GM19025 (cell line): ENCODE measurements around the gene RELL1.

Experiments
- ATAC-seq: cut with Tn5 transposase; IDR thresholded peaks from one replicate; pipeline ENCODE4 v1.9.1; 2021; ENCODE audit warnings: mild to moderate bottlenecking, low read depth, moderate library complexity; ENCODE audit not compliant: unreplicated experiment

The RELL1 gene

DNA sequence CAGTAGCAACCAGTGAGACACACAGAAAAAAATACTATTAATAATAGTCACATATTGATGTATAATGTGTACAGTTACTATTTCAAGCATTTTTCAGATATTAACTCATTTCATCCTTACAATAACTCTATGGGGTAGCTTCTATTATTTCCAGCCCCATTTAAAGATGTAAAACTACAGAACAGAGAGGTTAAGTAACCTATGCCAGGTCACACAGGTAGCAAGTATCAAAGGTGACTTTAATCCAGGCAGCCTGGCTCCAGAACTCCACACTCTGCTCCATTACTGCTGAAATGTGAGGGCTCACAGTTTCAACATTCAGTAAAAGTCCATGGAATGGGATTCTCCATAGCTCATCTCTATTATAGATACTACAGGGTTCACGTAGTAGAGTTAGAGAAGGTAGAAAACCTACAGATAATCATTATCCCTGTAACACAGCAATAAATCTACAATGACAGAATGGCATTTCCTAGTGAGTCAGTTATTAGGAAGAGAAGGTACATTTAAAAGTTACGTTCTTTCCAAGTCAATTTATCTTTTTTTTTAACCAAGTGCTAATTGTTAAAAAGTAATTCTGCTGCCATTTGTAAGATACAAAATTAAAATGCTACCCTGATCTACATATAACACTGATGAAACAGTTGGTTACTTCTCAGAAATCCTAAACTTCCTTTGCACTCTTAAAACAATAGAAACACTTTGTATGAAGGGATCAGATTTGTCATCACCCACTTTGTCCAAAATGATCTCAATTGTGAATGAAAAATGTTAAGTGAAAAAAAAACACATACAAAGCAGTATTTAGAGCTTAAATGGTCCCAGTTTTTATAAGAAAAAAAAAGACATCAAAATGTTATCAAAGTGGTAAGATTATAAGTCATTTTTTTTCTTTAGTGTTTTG is 18.7 kb downstream of the RELL1 start:
- no peak for ATAC-seq

DNA sequence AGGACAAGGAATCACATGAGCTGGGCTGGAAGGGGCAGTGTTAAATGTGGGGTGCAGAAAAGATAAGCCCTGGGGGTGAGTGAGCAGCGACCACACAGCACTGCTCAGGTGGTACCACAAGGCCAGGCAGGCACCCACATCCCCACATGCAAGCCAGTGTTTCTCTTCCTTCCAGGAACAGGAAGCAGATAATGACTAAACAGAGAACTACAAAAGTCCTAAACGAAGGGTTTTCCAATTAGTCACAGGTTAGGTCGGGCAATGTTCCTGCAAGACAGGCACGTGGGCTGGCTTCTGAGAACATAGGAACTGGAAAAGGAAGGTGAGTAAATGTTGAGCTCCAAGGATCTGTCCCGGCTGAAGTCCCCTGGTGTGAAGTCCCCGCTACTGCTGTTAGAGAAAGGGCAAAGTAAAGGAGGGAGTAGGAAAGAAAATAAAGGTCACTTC is 19.5 kb downstream of the RELL1 start:
- ATAC-seq = no peak

DNA sequence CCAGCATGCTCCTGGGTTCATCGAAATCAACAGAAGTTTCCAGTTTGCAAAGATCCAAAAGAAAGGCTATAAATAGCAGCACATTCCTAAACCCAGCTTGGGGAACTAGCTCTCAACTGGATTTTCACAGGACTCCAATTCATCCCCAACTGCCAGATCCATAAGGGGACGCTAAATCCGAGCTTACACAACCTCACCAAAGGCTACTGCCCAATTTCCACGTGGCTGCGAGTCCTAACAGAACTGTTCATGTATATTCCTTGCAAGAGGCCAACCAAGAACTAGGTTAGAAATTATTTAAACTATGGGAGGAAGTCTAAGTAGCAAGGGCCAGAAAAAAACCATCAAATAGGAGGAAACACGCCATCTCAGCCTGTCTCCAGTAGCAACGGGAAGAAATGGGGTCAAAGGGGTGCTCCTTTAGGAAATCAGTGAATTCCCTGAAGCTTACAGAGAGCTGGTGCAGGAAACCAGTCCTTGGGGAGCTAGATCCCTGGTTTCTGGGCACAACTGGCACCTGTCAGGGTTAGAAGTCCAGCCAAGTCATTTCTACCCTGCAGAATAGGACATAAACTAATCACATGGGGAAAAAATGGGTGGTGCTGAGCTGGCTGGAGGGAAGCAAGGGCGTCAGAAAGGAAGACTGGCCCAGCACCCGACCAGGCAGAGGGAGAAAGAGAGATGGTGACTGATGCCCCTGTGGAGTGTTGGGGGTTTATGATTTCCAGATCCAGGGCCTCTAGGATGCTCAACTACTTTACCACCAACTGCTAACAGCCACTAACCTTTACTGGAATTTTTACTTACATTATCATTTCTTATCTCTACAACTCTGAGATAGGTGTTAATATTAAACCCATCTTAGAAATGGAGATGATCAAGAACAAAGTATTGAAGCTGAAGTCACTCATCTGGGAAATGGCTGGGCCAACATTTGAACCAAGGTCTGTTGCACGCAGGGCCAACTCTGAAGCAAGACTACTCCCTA is 20.5 kb downstream of the RELL1 start:
- ATAC-seq = no peak

DNA sequence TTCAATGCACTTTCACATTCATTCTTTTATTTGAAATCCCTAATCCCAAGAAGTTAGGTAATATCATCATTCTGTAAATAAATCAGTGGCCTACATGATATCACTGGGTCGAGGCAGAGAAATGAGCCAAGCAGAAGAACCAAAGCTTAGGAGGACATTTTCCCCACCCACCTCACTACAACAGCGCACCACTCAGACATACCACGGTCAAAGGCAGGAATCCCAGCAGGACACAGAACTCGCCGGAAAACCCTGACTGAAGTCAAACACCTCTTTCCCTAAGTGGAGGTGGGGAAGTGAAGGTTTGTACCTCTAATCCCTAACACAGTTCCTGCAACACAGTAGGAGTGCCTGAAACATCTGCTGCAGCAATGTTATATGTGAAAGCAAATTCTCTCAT is 21.5 kb downstream of the RELL1 start:
- no peak for ATAC-seq

DNA sequence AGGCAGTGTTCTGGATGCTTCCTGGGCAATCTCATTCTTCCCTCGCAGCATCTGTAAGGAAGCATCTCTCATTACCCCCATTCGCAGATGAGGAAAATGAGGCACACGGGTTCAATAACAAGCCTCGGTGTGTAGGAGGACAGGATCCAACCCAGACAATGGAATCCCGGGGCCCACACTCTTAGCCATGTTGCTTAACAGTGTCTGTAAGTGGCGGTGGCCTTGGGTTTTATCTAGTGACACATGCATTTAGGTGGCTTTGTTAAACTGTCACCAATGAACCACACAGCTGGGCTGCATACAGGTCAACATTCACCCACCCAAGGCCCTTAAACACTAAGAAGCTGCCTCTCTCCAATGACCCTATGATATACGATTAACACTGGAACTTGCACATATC is 22.6 kb downstream of the RELL1 start:
- no peak for ATAC-seq

DNA sequence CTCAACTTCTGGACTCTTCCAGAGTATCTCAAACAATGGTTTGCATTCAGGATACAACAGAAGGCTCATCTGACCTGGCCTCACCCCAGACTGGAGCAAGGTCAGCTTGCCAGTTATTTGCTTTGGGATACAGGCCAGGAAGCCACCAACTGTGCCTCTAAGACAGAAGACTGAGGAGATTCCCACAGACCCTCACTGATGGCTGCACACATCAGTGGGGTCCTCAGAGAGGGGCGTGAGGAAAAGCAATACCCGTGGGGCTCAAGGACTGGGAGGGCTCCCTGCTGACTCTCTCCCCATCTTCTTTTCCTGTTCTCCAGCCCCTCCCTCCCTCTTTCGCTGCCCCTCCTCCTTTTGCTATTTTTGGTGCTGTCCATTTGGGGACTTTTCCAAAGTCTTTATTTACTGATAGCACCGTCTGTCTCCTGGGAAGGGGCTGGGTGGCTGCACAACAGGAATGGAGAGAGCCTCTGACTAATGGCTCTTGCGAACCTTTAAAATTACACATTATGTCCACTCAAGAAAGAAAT is 23.2 kb downstream of the RELL1 start:
- ATAC-seq = no peak

DNA sequence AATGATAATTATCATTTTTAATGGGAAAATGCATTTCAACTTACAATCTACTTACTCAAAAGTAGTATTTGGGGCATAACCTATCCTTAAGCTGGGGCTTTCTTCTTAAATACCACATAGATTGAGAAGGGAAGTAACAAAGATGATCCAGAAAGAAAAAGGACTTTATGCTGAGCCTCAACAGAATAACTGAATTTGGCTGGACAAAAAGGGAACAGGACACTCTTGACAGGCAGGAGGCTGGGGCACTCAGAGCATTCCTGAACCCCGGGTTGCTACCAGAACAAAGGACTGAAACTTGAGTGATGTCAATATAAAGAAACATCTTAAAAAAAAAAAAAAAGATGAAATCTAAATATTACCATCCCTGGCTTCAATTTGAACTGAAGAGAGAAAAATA is 23.9 kb downstream of the RELL1 start:
- no peak for ATAC-seq

DNA sequence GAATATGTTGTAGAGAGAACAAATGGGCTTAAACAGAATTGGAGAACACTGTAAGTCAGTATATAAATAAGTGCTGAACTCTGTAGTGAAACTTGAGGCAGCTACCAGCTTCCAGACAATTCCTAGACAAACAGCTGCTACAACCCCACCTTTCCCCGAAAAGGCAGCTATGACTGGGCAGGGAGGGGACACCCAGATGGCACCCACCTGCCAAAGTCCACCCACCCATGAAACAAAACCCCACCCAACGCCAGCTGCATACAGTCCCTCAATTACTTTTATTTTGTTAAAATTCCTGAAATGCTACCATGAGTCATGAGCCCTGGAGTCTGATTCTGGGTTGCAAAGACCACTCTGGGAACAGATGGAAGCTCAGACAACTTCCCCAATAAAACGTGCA is 24.4 kb downstream of the RELL1 start:
- no peak for ATAC-seq

DNA sequence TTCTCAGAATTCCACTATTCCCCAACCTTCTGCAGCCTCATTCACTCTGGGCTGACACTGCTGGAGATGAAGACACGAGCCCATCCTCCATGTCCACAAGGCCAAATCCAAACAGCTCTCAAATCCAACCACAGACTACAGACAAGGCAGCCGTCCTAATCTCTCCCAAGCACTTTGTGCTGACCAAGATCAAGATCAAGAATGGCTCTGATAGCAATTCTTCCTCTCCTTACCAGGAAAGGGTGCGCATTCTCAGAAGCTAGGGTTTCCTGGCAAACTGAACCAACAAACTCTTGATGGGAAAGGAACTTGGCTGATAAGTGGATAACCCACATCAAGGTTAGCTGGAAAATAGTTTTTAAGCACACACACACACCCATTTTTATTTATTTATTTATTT is 26.5 kb downstream of the RELL1 start:
- no peak for ATAC-seq

DNA sequence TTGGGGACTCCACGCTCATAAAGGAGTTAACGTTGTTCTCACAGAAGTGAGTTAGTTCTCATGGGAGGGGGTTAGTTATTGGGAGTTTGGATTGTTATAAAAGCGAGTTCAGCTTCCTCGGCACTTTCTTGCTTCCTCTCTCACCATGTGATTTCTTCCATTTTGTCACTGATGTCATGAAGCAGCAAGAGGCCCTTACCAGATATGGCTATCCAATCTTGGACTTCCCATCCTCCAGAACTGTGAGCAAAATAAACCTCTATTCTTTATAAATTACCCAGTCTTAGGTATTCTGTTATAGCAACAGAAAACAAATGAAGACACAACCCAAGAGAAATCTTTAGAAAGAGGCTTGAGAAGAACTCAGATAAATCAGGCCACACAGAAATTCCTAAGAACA is 29.5 kb downstream of the RELL1 start:
- no peak for ATAC-seq

DNA sequence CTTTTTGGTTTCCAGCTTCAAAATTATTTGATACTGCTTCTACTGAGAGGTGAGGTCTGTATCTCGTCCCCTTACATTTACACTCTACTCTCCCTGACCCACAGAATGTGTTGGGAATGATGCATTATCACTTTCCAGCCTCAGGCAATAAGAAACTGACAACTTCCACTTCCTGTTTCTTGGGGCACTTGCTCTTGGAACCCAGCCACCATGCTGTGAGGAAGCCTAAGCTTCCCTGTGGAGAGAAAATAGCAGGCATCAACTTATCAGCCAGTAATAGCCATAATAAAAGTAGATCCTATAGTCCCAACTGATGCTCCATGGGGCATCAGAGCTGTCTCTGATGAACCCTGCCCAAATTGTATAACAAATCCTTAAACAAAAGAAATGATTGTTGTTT is 32.6 kb downstream of the RELL1 start:
- ATAC-seq = no peak

DNA sequence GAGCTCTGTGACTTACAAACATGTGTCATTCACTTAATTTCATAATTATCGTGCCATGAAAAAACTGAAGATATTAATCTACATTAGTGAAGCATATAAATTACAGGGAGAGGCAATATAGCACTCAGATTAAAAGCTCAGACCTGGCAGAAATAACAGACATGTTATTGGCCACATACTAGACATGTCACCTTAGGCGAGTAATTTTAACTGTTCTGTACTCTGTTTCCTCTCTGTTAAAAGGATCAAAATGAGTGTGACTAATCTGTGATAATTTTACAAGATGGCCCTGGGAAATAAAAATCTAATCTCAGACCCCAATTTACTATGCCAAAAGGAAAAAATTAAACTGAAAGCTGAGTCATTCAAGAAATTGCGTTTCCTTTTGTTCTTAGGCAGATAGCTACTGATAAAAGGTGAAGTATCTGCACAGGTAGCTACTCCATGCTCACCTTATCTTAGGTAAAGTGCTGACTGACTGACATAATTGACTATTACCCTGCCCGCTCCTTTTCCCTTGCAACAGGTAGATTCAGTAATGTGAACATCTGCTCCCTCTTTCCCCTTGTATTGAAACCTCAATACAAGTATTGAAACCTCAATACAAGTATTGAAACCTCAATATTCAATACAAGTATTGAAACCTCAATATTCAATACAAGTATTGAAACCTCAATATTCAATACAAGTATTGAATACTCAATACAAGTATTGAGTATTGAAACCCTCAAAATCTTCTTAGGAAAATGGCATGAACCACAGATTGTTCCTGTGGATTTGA is 33.2 kb downstream of the RELL1 start:
- no peak for ATAC-seq

DNA sequence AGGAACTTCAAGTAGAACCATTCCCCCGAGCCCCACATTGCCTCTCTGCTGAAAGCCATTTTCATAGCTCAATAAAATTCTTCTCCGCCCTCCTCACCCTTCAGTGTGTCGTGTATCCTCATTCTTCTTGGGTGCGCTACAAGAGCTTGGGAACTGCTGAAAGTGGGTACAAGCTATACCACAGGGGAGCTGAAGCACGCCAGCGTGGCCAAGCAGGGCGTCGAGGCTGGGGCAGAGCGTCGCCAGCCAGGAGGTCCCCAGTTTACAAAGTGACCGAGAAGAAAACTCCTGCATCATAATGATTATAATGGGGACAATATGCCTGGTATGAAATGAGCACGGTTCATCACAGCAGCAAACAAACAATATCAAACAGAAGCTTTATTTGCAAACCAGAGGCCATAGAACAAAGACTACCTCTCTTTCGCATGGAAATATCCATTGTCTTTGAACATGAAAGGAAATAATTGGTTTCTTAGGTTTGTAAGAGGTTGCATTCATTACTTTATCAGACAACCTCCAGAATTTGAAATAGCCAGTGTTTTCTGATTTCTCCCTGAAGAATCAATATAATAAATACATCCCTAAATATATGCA is 34.3 kb downstream of the RELL1 start:
- ATAC-seq = no peak

DNA sequence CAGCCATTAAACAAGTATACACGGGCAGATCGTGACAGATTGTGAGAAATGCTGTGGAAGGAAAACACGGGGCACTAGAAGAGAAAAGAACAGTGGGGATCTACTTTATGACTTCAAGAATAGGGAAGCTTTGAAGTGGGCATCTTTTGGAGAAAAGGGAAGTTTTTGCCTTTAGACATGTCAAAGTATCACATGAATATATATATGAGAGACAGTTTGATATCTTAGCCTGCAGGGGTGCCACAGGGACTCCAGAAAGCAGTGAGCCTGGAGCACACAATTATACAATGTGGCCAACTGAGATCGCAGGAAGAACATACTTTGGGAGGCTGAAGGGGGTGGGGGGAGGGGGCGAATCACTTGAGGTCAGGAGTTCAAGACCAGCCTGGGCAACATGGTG is 35.7 kb downstream of the RELL1 start:
- ATAC-seq = no peak

DNA sequence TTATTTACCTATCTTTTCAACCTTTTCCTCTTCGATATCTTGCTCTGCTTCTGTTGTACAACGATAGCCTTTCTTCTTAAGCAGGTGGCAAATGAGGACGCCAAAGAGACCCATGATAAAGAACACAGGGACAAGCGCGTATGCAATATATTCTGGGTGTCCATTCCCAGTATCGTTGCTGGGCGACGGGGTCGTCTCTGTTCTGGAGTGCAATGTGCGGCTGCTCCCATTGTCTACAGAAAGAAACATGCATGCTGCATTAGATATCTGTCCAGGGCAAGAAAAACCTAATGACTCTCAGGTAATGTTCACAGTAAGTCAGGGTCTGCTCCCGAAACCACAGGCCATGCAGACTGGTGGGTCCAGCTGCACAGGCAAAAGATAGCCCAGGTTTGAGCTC is 36.9 kb downstream of the RELL1 start:
- no peak for ATAC-seq

DNA sequence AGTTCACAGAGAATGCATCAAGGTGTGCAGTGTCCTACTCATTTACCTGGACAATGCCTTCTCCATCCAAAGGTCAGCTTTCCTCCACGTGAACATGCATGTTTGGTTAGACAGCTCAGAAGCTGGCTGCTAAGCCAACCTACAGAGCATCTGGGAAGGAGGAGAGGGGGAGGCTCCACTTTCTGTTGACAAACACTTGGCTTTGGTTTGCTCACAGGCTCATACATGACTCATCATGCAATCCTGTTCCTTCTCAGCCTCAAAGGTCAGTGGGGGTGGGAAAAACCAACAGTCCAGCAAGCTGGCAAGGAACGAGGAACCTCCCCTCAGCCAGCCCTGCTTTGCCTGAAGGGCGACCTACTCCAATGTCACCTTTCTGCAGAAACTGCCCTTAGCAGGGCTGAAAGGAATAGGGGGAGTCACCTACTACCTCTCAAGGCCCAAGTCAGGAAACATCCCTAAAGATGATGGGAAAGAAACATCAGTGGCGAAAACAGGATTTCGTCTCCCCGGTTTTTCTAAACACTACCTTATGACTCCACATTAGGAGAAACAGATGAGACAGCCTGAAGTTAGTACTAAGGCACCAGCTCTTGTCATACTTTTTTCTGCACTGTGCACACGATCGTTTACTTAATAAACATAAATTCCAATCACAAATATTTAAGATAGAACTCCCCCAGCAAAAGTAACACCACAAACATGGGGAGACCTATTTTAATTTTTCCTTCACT is 37.9 kb downstream of the RELL1 start:
- no peak for ATAC-seq

DNA sequence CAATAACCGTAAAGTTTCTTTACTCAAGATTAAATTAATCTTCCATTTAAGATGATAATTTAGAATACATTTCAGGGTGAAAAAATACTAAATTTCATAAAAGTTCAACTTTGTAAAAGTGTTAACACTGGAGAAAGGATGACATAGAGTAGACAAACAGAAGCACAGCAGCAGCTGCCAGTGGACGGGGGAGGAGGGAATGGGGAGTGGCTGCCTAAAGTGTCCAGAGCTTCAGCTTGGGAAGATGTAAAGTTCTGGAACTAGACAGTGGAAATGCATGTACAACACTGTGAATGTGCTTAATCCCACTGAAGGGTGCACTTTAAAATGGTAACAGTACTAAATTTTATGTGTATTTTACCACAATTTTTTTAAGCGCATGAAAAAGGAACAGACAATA is 39.9 kb downstream of the RELL1 start:
- ATAC-seq = no peak

DNA sequence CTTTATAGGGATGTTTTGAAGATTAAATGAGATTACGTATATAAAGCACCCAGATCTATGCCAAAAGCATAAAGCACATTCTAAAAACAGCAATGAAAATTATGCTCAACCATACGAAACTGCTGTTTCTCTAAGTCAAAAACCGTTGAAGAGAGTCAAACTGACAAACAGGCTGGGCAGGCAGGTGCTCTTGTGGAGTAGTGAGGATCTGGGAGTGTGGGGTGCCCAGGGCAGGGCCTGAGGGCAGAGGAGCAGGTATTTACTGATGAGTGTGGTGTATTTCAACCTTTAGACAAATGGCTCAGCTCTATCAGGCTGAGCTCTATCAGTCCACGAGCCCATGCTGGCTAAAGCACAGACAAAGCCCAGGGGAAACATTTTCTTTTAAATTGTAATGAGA is 40.4 kb downstream of the RELL1 start:
- no peak for ATAC-seq

DNA sequence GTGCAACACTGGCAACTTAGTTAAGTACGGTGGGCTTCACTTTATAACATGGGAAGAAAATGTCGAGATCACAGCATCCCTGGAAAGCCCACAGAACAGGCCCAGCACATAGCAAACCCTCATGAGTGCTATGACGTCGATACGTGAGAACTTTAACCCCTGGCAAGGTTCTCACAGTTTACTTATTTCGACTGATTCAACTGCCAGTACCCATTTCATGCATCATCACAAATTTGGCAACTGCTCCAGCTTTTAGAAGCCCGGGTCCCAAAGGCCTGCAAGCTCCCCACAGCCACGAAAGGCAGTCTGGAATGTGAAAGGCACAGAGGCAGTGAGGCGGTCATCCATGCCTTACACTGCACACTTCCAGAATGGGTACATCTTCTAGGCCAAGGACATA is 41.2 kb downstream of the RELL1 start:
- no peak for ATAC-seq
